ENCODE results near the gene TMC3. TPM values are rescaled to one million over a fixed set of nuclear protein-coding genes. Genes with fewer than 3 reads are reported as not detected.

TMC3 gene
- total and polyA plus RNA-seq, 2 donors from 2014 or later = not detected

DNA sequence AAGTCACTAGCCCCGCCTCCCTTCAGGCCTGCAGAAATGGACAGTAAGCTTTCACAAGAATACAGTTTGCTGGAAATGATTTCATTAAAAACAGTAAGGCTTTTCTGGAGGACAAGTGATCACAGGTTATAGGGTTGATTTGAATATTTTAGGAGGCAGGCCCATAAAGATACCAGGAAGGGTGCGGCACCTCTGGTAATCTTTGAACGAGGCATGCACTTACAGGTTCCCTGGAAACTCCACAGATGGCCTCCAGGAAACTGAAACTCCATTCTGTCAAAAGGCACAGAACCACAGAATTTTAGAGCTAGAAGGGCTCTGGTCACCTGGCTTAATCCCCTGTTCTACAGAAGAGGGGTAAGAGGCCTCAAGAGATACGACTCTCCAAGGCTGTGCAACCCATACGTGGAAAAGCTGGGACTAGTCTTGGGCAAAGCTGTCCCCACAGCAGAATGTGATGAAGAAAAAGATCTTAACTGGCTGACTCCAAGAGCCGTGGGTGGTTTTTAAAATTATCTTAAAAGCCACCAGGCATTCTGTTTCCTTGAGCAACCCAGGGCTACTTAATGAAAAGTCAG is 51.2 kb downstream of the TMC3 start:
- no peaks in the 10 kb centered on the region for H3K36me3 ChIP-seq (ENCODE audit: control insufficient read depth in 2 of 3, insufficient read depth in 3 of 3, low read length in 3 of 3)
- H3K27me3 ChIP-seq (ENCODE audit: control insufficient read depth, insufficient read depth, low read length) = no peaks in the 10 kb centered on the region
- H3K4me3 ChIP-seq (ENCODE audit: low read length in 3 of 3) = no peak overlapping the region
- H3K9me3 ChIP-seq (ENCODE audit: control insufficient read depth in 2 of 3, insufficient read depth in 1 of 3, low read length in 3 of 3) = no peaks in the 10 kb centered on the region
- H3K4me1 ChIP-seq (ENCODE audit: control insufficient read depth in 2 of 3, insufficient read depth in 2 of 3, low read depth in 1 of 3, low read length in 3 of 3) = no peaks in the 10 kb centered on the region
- TF ChIP-seq, protein P1, sequence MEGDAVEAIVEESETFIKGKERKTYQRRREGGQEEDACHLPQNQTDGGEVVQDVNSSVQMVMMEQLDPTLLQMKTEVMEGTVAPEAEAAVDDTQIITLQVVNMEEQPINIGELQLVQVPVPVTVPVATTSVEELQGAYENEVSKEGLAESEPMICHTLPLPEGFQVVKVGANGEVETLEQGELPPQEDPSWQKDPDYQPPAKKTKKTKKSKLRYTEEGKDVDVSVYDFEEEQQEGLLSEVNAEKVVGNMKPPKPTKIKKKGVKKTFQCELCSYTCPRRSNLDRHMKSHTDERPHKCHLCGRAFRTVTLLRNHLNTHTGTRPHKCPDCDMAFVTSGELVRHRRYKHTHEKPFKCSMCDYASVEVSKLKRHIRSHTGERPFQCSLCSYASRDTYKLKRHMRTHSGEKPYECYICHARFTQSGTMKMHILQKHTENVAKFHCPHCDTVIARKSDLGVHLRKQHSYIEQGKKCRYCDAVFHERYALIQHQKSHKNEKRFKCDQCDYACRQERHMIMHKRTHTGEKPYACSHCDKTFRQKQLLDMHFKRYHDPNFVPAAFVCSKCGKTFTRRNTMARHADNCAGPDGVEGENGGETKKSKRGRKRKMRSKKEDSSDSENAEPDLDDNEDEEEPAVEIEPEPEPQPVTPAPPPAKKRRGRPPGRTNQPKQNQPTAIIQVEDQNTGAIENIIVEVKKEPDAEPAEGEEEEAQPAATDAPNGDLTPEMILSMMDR (IDR thresholded peaks at IDR 0.05; ENCODE audit: borderline replicate concordance, extremely low read depth, insufficient read depth) = no peak
- FAIRE-seq = no peak
- no peak overlapping the region for H3K27ac ChIP-seq (ENCODE audit: low read depth in 2 of 2, low read length in 2 of 2)
- no peak overlapping the region for H3K9ac ChIP-seq (ENCODE audit: low read length in 3 of 3)
- no peak for DNase-seq
- intact Hi-C loops (cut with DNase I) = no loop called here

DNA sequence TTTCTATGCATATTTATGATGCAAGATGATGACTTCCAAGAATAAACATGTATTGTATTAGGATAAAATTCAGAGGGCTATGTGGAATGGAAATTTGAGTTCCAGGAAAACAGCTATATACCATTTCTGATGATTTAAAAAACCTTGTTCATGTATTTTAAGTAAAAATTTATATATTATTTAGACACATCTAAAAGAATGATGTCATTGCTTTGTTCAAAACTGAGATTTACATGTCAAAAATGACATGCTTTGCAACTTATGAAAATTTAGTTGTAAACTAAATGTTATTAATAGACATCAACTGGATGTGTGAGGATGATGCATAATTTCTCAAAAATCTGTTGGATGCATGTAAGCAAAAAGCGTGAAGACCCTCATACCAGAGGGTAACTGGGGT is 52.3 kb downstream of the TMC3 start:
- TF ChIP-seq, protein P1 (IDR thresholded peaks at IDR 0.05; ENCODE audit: borderline replicate concordance, extremely low read depth, insufficient read depth) = no peak
- no peaks in the 10 kb centered on the region for H3K27me3 ChIP-seq (ENCODE audit: control insufficient read depth, insufficient read depth, low read length)
- H3K4me3 ChIP-seq (ENCODE audit: low read length in 3 of 3) = no peak overlapping the region
- no peak overlapping the region for H3K27ac ChIP-seq (ENCODE audit: low read depth in 2 of 2, low read length in 2 of 2)
- DNase-seq = no peak
- H3K9me3 ChIP-seq (ENCODE audit: control insufficient read depth in 2 of 3, insufficient read depth in 1 of 3, low read length in 3 of 3) = no peaks in the 10 kb centered on the region
- no peak for FAIRE-seq
- H3K4me1 ChIP-seq (ENCODE audit: control insufficient read depth in 2 of 3, insufficient read depth in 2 of 3, low read depth in 1 of 3, low read length in 3 of 3) = no peaks in the 10 kb centered on the region
- intact Hi-C loops (cut with DNase I) = no loop called here
- no peaks in the 10 kb centered on the region for H3K36me3 ChIP-seq (ENCODE audit: control insufficient read depth in 2 of 3, insufficient read depth in 3 of 3, low read length in 3 of 3)
- H3K9ac ChIP-seq (ENCODE audit: low read length in 3 of 3) = no peak overlapping the region

DNA sequence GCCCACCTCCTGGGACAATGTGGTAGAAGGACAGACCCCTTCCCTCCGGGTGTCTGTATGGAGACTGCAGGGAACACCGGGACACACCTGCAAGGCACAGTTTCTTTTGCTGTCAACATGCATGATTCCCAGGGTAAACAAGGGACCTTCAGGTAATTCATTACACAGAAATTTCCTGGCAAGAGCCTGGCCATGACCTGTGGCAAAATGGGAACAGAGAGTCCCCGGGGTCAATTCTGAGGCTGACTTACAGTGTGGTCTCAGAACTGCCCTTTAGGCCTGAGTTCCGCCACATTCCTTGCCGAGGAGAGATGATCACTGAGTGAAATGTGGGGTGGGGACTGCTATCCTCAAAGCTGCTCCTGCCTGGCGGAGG is 56.4 kb downstream of the TMC3 start:
- intact Hi-C loops (cut with DNase I) = no loop called here
- Histone ChIP-seq H3K9me3 (ENCODE audit: control insufficient read depth in 2 of 3, insufficient read depth in 1 of 3, low read length in 3 of 3) (no peaks in the 10 kb centered on the region), H3K4me1 (ENCODE audit: control insufficient read depth in 2 of 3, insufficient read depth in 2 of 3, low read depth in 1 of 3, low read length in 3 of 3) (no peaks in the 10 kb centered on the region), H3K4me3 (ENCODE audit: low read length in 3 of 3) (no peak overlapping the region), H3K27me3 (ENCODE audit: control insufficient read depth, insufficient read depth, low read length) (no peaks in the 10 kb centered on the region), H3K36me3 (ENCODE audit: control insufficient read depth in 2 of 3, insufficient read depth in 3 of 3, low read length in 3 of 3) (no peaks in the 10 kb centered on the region), H3K27ac (ENCODE audit: low read depth in 2 of 2, low read length in 2 of 2) (no peak overlapping the region), H3K9ac (ENCODE audit: low read length in 3 of 3) (no peak overlapping the region)
- DNase-seq (no peak), FAIRE-seq (no peak)
- TF ChIP-seq, protein P1 (IDR thresholded peaks at IDR 0.05; ENCODE audit: borderline replicate concordance, extremely low read depth, insufficient read depth) = no peak

DNA sequence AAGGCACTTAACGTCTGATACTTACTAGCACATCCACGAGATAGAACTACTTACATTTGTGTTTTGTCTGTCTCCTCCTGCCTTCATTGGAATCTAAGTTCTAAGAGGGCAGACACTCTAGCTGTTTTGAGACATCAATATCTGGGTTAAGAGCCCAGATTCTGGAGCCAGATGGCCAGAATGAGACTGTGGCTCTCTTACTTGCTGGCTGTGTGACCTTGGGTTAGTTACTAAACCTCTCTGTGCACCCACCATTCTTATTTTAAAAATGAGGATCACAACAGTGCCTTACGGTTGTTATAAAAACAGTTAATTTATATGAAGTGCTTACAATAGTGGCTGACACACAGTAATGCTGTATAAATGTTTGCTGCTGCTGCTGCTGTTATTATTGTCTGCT is 57.7 kb downstream of the TMC3 start:
- H3K9me3 ChIP-seq (ENCODE audit: control insufficient read depth in 2 of 3, insufficient read depth in 1 of 3, low read length in 3 of 3) = no peaks in the 10 kb centered on the region
- intact Hi-C loops (cut with DNase I) = no loop called here
- TF ChIP-seq, protein P1 (IDR thresholded peaks at IDR 0.05; ENCODE audit: borderline replicate concordance, extremely low read depth, insufficient read depth) = no peak
- no peak overlapping the region for H3K27ac ChIP-seq (ENCODE audit: low read depth in 2 of 2, low read length in 2 of 2)
- H3K9ac ChIP-seq (ENCODE audit: low read length in 3 of 3) = no peak overlapping the region
- H3K4me3 ChIP-seq (ENCODE audit: low read length in 3 of 3) = no peak overlapping the region
- FAIRE-seq (no peak), DNase-seq (no peak)
- no peaks in the 10 kb centered on the region for H3K4me1 ChIP-seq (ENCODE audit: control insufficient read depth in 2 of 3, insufficient read depth in 2 of 3, low read depth in 1 of 3, low read length in 3 of 3)
- H3K27me3 ChIP-seq (ENCODE audit: control insufficient read depth, insufficient read depth, low read length) = no peaks in the 10 kb centered on the region
- H3K36me3 ChIP-seq (ENCODE audit: control insufficient read depth in 2 of 3, insufficient read depth in 3 of 3, low read length in 3 of 3) = no peaks in the 10 kb centered on the region
